ENCODE data around the gene NOP9. TPM values are rescaled to one million over a fixed set of nuclear protein-coding genes. Genes with fewer than 3 reads are reported as not detected.

The NOP9 gene
- total RNA-seq, 3 donors from 2014 or later, result 24.1 to 29.2 (median 29.1) TPM

DNA sequence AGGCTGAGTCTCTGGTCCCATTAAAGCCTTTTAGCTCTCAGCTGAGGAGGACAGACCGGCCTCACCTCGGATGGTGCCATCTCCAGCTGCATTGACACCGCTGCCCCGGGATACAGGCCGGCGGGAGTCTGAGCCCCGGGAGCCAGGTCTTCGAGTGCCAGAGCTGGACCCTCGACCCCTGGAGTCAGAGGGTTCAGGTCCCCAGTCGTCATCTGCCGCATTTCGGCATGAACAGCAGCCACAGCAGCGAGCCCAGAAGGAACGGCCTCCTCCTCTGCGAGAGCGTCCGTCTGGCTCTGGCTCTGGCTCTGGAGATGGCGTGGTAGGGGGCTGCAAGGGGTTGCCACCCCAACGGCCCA is 37.7 kb upstream of the NOP9 start:
- Histone ChIP-seq H3K9me3 (no peaks in the 10 kb centered on the region), H3K4me1 (ENCODE audit: low read depth) (no peaks in the 10 kb centered on the region), H3K4me3 (no peak overlapping the region), H3K36me3 (ENCODE audit: low read depth) (no peaks in the 10 kb centered on the region)
- DNase-seq, result no peak
- TF ChIP-seq, protein P1, sequence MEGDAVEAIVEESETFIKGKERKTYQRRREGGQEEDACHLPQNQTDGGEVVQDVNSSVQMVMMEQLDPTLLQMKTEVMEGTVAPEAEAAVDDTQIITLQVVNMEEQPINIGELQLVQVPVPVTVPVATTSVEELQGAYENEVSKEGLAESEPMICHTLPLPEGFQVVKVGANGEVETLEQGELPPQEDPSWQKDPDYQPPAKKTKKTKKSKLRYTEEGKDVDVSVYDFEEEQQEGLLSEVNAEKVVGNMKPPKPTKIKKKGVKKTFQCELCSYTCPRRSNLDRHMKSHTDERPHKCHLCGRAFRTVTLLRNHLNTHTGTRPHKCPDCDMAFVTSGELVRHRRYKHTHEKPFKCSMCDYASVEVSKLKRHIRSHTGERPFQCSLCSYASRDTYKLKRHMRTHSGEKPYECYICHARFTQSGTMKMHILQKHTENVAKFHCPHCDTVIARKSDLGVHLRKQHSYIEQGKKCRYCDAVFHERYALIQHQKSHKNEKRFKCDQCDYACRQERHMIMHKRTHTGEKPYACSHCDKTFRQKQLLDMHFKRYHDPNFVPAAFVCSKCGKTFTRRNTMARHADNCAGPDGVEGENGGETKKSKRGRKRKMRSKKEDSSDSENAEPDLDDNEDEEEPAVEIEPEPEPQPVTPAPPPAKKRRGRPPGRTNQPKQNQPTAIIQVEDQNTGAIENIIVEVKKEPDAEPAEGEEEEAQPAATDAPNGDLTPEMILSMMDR (IDR thresholded peaks at IDR 0.05), result no peak
- intact Hi-C loops (cut with DNase I, micrococcal nuclease), result no loop called here
- no peak for ATAC-seq

DNA sequence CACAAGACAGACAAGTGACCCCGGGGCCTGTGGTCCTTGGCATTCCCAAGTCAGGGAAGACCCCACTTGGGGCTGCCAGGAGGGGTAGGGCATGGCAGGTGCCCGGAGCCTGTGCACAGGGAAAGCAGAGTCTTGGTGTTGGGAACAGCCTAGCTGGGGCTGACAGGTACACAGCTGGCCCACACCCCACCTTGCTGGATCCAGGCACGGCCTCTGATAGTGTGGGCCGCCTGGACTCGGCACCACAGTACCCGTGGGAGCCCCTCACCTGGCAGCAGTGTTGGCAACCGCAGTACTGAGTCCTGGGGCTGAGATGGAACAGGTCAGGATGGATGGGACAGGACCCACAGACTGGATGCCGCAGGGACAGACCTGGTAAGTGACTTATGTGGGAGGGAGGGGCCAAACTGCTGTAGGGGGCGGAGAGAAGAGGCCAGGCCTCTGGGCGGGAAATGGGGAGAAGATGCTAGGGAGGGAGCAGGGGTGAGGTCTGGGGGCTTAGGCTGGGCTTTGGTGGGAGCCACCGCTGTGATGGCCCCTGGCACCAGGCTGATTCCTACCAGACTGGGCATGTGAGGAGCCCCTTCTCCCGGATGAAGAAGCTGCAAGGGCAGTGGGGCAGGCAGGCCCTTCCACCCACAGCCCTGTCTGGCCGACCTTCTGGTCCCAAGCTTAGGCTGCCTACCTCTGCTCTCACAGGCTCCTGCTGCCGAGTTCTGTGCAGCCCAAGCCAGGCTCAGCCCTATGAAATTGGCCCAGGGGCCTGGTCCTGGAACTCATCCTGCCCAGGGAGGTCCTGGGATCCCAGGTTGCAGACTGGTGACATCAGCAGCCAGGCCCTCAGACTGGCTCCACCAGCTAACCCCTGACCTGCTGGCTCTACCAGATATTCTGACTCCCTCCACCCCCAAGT is 36.6 kb upstream of the NOP9 start, which contains the start of gene TGM1:
Gene TGM1, minus strand, starts transcription at position 357 of the 913 bp plus-strand sequence. CDS start 825 bp downstream, outside the sequence.
- no peak within 1 kb of the TSS for H3K4me3 ChIP-seq
- peak in 1 of 3 donors; percentile 10 for DNase-seq
- no peaks in the 10 kb centered on the region for H3K9me3 ChIP-seq
- ATAC-seq, result no peak
- H3K4me1 ChIP-seq (ENCODE audit: low read depth), result no peaks in the 10 kb centered on the region
- no peaks in the 10 kb centered on the region for H3K36me3 ChIP-seq (ENCODE audit: low read depth)
- TF ChIP-seq, protein P1 (IDR thresholded peaks at IDR 0.05), result no peak
- intact Hi-C loops (cut with DNase I, micrococcal nuclease), result no loop called here

DNA sequence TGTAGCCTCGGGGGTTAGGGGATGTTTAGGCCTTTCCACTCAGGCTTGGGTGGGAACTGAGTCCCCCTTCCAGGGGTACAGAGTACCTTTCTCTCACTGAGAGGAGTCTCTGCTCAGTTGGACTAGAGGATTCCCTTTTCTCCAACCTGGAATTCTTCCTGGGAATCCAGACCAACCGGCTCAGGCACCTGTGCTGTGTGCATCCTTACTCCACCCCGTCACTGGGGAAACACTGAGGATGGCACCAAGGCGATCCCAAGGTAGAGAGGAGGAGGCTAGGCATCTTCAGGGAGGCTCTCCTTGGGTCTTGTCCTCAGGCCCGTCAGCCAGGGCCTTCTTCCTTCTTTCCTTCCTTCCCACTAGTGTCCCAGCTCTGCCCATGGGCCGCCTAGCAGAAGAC is 35.8 kb upstream of the NOP9 start:
- Histone ChIP-seq H3K4me1 (ENCODE audit: low read depth) (no peaks in the 10 kb centered on the region), H3K4me3 (no peak overlapping the region), H3K9me3 (no peaks in the 10 kb centered on the region), H3K36me3 (ENCODE audit: low read depth) (no peaks in the 10 kb centered on the region)
- DNase-seq (peak in 1 of 3 donors; percentile 3), ATAC-seq (no peak)
- intact Hi-C loops (cut with DNase I, micrococcal nuclease), result no loop called here
- TF ChIP-seq, protein P1 (IDR thresholded peaks at IDR 0.05), result no peak

DNA sequence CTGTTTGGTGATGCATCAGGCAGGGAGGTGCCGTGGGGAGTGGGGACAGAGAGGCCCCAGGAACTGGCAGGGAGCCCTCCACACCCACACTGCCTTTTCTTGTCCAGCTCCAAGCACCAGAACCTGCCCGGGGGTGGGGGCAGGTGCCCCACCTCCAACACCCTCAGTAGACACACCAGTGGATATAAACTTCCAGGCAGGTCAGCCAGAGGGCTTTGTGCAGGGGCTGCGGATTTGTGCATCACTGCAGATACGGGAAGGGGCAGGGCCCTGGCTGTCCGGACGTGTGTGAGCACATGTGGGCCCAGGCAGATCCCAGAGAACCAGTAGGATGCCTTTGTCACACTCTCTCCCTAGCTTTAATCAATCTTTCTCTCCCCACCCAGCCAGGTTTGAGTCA is 35.4 kb upstream of the NOP9 start:
- H3K9me3 ChIP-seq, result no peaks in the 10 kb centered on the region
- no peaks in the 10 kb centered on the region for H3K4me1 ChIP-seq (ENCODE audit: low read depth)
- intact Hi-C loops (cut with DNase I, micrococcal nuclease), result no loop called here
- H3K4me3 ChIP-seq, result no peak overlapping the region
- DNase-seq (peak in 1 of 3 donors; percentile 16), ATAC-seq (no peak)
- TF ChIP-seq, protein P1 (IDR thresholded peaks at IDR 0.05), result no peak
- no peaks in the 10 kb centered on the region for H3K36me3 ChIP-seq (ENCODE audit: low read depth)

DNA sequence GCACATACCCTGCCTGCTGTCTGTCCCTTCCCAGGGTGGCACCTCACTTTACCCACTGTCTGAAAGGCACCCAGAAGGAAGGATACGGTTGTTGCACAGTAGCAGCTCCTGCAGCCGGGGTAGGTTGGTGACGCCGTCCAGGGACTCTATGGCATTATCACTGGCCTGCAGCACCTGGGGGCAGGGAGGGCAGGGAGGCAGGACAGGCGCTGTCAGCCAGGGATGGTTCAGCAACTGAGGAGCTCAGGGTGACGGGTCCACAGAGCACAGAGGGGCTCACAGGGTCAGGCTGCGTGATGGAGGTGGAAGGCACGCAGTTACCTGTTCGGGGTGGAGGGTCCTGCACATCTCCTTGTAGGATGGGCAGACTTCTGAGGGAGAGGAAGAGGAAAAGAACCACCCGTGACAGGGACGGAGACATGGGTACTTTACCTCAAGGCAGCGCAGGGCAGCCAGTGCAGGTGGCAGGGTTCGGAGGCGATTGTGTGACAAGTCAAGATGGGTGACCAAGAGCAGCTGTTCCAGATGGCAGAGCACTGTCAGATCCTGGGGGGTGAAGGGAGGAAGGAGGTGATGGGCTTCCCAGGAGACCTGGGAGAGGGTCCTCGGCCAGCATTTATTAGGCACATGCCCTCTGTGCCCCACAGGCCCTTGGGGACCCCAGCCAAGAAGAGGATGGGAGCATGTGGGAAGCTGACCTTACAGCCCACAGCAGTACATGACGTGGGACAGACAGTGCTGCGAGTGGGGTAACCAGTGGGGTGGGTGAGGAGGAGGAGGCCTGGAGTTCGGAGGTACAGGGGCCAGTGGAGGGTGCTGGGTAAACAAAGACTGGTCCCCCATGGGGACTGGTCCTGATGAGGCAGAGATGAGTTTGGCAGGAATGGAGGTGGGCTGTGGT is 33.1 kb upstream of the NOP9 start:
- H3K4me1 ChIP-seq (ENCODE audit: low read depth), result no peaks in the 10 kb centered on the region
- intact Hi-C loops (cut with DNase I, micrococcal nuclease), result no loop called here
- H3K36me3 ChIP-seq (ENCODE audit: low read depth), result no peaks in the 10 kb centered on the region
- no peak overlapping the region for H3K4me3 ChIP-seq
- H3K9me3 ChIP-seq, result no peaks in the 10 kb centered on the region
- TF ChIP-seq, protein P1 (IDR thresholded peaks at IDR 0.05), result no peak
- ATAC-seq (no peak), DNase-seq (peak in 1 of 3 donors; percentile 15)
